ENCODE data around the gene NCAPG2. TPM values are rescaled to one million over a fixed set of nuclear protein-coding genes. Genes with fewer than 3 reads are reported as not detected.

NCAPG2 gene
- total and polyA plus RNA-seq, 10 of the 15 experiments (the other 5 are each of a cell fraction or from before 2014, with no cell fraction given): 11.2 to 78.2 (median 49.2) TPM

DNA sequence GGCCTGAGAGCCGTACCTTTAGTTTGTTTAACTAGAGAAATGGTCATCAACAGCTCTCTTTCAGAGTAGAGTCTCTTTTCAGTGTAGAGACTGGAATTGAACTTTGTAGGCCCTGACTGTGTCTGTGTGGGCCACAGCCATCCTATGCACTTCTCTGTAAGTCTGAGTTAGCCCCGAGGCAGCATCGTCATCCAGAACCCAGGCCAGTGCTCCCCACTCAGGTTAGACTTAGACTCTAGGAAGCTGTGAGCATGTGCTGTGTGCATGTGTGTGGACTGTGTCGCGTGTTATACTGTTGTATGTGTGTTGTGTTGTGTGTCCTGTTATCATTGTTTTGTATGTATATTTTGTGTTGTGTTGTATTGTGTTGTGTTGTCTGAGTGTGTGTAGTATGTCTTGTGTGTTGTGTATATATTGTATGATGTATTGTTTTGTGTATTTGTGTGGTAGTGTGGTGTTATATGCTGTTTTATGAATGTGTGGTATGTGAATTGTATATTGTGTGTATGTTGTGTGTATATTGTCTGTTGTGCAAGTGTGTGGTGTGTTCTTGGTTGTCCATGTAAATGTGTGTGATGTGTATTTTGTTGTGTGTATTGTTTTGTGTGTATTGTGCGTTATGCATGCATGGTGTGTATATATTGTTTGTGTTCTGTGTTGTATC, 18.1 kb upstream of the NCAPG2 start:
- no peaks in the 10 kb centered on the region for H3K9me3 ChIP-seq (replicated peaks; ENCODE audit: control insufficient read depth, insufficient read depth, low read length)
- SMC1A ChIA-PET (ENCODE audit: uncharacterized antibody, unreplicated experiment): no interaction called here
- DNase-seq (ENCODE audit: low read depth, low spot score) (no peak), FAIRE-seq (no peak), ATAC-seq (no peak)
- 94% methylated on average over 6 of the region's 6 CpGs for WGBS (ENCODE audit: insufficient coverage, insufficient replicate concordance, low lambda C conversion rate, missing lambda C conversion rate)
- no TSS peak for BruUV-seq (replicated peaks)
- H2AFZ ChIP-seq (ENCODE audit: control insufficient read depth, low read depth, low read length): no peak overlapping the region
- no peak overlapping the region for H3K4me3 ChIP-seq
- H3K27me3 ChIP-seq (replicated peaks in 1 of 2; ENCODE audit: control insufficient read depth in 2 of 2, insufficient read depth in 2 of 2, low read length in 1 of 2): no peaks in the 10 kb centered on the region
- no peaks in the 10 kb centered on the region for H3K79me2 ChIP-seq (ENCODE audit: control insufficient read depth, insufficient read depth, low read length)
- CTCF ChIA-PET: interaction anchor here (0.8 kb wide), 1 partner anchor 10 kb away, joined by 3 read pairs; no protein-coding TSS in a partner anchor
- POLR2A ChIA-PET: interaction anchor here (1.2 kb wide), 1 partner anchor 18 kb away, joined by 3 read pairs; the partner anchor contains the start of gene NCAPG2
- intact Hi-C loops (cut with micrococcal nuclease; ENCODE audit: unreplicated experiment): no loop called here
- H3K4me1 ChIP-seq (ENCODE audit: control insufficient read depth, insufficient read depth, low read length): no peaks in the 10 kb centered on the region
- no peaks in the 10 kb centered on the region for H4K20me1 ChIP-seq (ENCODE audit: control insufficient read depth, insufficient read depth)
- H3K36me3 ChIP-seq (ENCODE audit: control insufficient read depth in 2 of 2, insufficient read depth in 2 of 2, low read length in 1 of 2): no peaks in the 10 kb centered on the region
- RAD21 ChIA-PET (ENCODE audit: unreplicated experiment): no interaction called here
- H3K27ac ChIP-seq (ENCODE audit: control insufficient read depth, insufficient read depth): no peak overlapping the region
- in situ Hi-C loops (cut with MboI): no loop called here
- no peak overlapping the region for H3K9ac ChIP-seq (ENCODE audit: control insufficient read depth, insufficient read depth, low read length)
- TF ChIP-seq, protein P1, sequence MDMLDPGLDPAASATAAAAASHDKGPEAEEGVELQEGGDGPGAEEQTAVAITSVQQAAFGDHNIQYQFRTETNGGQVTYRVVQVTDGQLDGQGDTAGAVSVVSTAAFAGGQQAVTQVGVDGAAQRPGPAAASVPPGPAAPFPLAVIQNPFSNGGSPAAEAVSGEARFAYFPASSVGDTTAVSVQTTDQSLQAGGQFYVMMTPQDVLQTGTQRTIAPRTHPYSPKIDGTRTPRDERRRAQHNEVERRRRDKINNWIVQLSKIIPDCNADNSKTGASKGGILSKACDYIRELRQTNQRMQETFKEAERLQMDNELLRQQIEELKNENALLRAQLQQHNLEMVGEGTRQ (IDR thresholded peaks at IDR 0.05; ENCODE audit: borderline replicate concordance, low read depth, low read length): no peak
- TF ChIP-seq HCFC1 (IDR thresholded peaks at IDR 0.05; ENCODE audit: low read length): no peak
- no peak for TF ChIP-seq SMAD1 (IDR thresholded peaks at IDR 0.05; ENCODE audit: low read depth, partially characterized antibody)
- TF ChIP-seq CHD1 (IDR thresholded peaks at IDR 0.05; ENCODE audit: low read depth, low read length): no peak
- no peak for TF ChIP-seq CHD2 (IDR thresholded peaks at IDR 0.05; ENCODE audit: borderline replicate concordance, low read depth, low read length)
- no peak for TF ChIP-seq SUPT20H (IDR thresholded peaks at IDR 0.05; ENCODE audit: borderline replicate concordance, control insufficient read depth, low read depth, low read length)
- no peak for TF ChIP-seq ZNF384 (IDR thresholded peaks at IDR 0.05; ENCODE audit: borderline replicate concordance, low read depth, low read length)
- TF ChIP-seq TBL1XR1 (IDR thresholded peaks at IDR 0.05; ENCODE audit: low read depth, low read length): no peak
- TF ChIP-seq FOS (IDR thresholded peaks at IDR 0.05; ENCODE audit: borderline replicate concordance, extremely low read depth, insufficient read length): no peak
- TF ChIP-seq CREB1 (IDR thresholded peaks at IDR 0.05; ENCODE audit: low read depth): no peak
- no peak for TF ChIP-seq NRF1 (conservative IDR thresholded peaks at IDR 0.05; ENCODE audit: low read depth, low read length)
- TF ChIP-seq SMARCA5 (IDR thresholded peaks at IDR 0.05): no peak
- no peak for TF ChIP-seq ETV6 (conservative IDR thresholded peaks at IDR 0.05 in 1 of 2, IDR thresholded peaks at IDR 0.05 in 1 of 2; ENCODE audit: borderline replicate concordance in 1 of 2, low read depth in 1 of 2)
- TF ChIP-seq YBX1 (IDR thresholded peaks at IDR 0.05): no peak
- H3K4me2 ChIP-seq (ENCODE audit: control insufficient read depth, insufficient read depth): no peak overlapping the region
